PFSK-1 (cell line): ENCODE results near the gene GABRA6.

Source experiments
- FOXP2 ChIP-seq: optimal IDR thresholded peaks from 2 replicates; pipeline ENCODE3; 2011; ENCODE audit warnings: borderline replicate concordance, control low read depth, inconsistent platforms; ENCODE audit not compliant: insufficient read depth; ENCODE audit errors: extremely low read length, extremely low read depth
- POLR2AphosphoS5 ChIP-seq: IDR thresholded peaks from 2 replicates; pipeline ENCODE4 v1.6.1; 2012; ENCODE audit warnings: low read depth, mild to moderate bottlenecking, control low read depth, low read length, moderate library complexity
- REST ChIP-seq, 2 experiments: IDR thresholded peaks; 2 replicates each; pipeline versions ENCODE4 v1.6.1 to v1.8.0; 2011 to 2012; ENCODE audit warnings: low read depth in 2 of 2, low read length in 2 of 2, control low read depth in 1 of 2, inconsistent platforms in 1 of 2, mild to moderate bottlenecking in 1 of 2, moderate library complexity in 1 of 2; ENCODE audit not compliant: insufficient read depth in 1 of 2
- SIN3A ChIP-seq: IDR thresholded peaks from 2 replicates; pipeline ENCODE4 v1.6.1; 2012; ENCODE audit warnings: mild to moderate bottlenecking, low read length, moderate library complexity, borderline replicate concordance; ENCODE audit not compliant: insufficient read depth
- TAF1 ChIP-seq: IDR thresholded peaks from 2 replicates; pipeline ENCODE4 v1.6.1; 2012; ENCODE audit warnings: low read length, control low read depth, borderline replicate concordance; ENCODE audit not compliant: insufficient read depth

Gene GABRA6

GRCh38 chr5:161676103-161676502 is 9.4 kb upstream of the GABRA6 start:
- TF ChIP-seq FOXP2 = no peak
- no peak for TF ChIP-seq TAF1
- TF ChIP-seq SIN3A = no peak
- no peak for TF ChIP-seq REST (IDR thresholded peaks at IDR 0.05; ENCODE audit: insufficient read depth in 1 of 2, low read depth in 2 of 2, low read length in 2 of 2)
- no peak for TF ChIP-seq POLR2AphosphoS5

- TF ChIP-seq FOXP2 (no peak), REST (IDR thresholded peaks at IDR 0.05; ENCODE audit: insufficient read depth in 1 of 2, low read depth in 2 of 2, low read length in 2 of 2) (no peak), TAF1 (no peak), SIN3A (no peak), POLR2AphosphoS5 (no peak)
Observed at GRCh38 chr5:161686149-161686548, 628 bp downstream of the GABRA6 start.

- no peak for TF ChIP-seq POLR2AphosphoS5
- no peak for TF ChIP-seq SIN3A
- TF ChIP-seq REST (IDR thresholded peaks at IDR 0.05; ENCODE audit: insufficient read depth in 1 of 2, low read depth in 2 of 2, low read length in 2 of 2) = no peak
- TF ChIP-seq FOXP2 = no peak
- TF ChIP-seq TAF1 = no peak
Observed at GRCh38 chr5:161686881-161687280, 1.4 kb downstream of the GABRA6 start.

GRCh38 chr5:161687316-161687715 is 1.8 kb downstream of the GABRA6 start:
- TF ChIP-seq FOXP2 (no peak), TAF1 (no peak), SIN3A (no peak), POLR2AphosphoS5 (no peak), REST (IDR thresholded peaks at IDR 0.05; ENCODE audit: insufficient read depth in 1 of 2, low read depth in 2 of 2, low read length in 2 of 2) (no peak)

GRCh38 chr5:161691911-161692310 is 6.4 kb downstream of the GABRA6 start:
- TF ChIP-seq FOXP2 (no peak), TAF1 (no peak), SIN3A (no peak), REST (IDR thresholded peaks at IDR 0.05; ENCODE audit: insufficient read depth in 1 of 2, low read depth in 2 of 2, low read length in 2 of 2) (no peak), POLR2AphosphoS5 (no peak)
